Measurements from ENCODE around the gene FGD5.

Gene FGD5

DNA sequence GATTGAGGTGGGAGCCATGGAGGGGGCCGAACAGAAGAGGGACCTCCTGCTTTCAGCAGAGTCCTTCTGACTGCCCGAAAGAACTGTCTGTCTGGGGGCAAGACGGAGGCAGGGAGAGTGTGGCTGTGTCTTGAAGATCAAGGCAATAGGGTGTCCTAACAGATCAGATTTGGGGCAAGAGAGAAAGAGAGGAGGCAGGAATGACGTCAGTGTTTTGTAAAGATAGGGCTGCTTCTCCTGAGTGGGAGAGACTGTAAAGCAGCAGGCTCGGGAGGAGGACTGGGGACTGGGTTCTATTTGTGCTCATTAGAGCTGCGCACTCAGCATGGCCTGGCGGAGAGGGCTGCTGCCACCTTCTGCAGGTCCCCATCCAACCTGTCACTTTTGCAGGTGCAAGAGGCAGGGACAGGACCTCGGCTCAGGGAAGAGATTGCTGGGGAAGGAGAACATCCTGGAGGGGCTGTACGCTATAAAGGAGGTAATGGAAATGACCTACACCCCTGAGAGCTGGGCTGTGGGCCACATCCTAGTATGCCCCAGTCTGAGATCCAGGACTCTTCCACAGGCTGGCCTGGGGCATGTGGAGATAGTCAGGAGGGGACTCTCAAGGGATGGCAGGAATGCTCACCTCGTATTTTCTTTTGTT lies 29.0 kb upstream of the FGD5 start:
- no peak for DNase-seq

DNA sequence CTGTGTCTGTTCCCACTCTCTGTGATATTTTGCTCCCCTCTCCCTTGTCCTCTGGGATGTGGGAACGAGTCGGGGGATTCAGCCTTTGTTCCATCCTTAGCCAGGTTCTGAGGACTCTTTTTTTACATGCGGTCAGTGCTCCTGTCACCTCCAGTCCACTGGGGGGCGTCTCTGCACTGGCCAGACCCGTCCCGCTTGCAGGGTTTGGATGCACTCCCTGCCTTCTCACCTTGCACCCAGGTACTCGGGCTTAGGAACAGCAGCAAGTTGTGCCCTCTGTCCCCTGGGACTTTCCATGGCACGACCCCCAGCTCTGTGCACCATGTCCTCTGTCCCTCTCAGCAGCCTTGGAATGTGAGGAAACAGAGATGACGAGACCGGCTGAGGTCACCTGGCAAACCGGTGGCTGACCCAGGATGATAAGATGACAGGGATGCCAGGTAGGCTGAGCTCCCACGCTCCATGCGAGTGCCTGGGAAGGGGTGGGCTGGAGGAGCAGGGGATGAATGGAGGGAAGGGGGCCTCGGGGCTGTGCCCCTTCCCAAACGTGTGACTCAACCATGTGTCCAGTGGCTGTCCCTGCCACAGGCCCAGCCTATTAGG lies 27.3 kb upstream of the FGD5 start:
- no peak for DNase-seq

DNA sequence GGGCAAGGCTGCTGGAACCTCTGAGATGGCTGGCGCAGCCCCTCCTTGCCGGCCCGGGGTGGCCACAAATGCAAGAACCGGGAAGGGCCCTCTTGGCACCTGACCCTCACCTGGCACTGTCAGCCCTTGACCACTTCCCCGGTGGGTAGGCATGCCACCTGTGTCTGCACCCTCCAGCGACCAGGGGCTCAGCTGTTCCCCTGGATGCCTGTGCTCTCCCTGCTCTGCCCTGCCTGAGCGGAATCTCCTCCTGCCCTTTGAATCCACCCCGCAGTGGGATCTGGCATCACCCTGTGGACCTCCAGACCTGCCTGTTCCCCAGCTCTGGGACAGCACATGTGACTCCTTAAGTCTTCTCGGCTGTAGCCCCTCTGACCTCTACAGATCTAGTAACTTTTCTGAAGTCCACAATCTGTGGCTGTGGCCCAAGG lies 26.1 kb upstream of the FGD5 start:
- DNase-seq, result no peak

DNA sequence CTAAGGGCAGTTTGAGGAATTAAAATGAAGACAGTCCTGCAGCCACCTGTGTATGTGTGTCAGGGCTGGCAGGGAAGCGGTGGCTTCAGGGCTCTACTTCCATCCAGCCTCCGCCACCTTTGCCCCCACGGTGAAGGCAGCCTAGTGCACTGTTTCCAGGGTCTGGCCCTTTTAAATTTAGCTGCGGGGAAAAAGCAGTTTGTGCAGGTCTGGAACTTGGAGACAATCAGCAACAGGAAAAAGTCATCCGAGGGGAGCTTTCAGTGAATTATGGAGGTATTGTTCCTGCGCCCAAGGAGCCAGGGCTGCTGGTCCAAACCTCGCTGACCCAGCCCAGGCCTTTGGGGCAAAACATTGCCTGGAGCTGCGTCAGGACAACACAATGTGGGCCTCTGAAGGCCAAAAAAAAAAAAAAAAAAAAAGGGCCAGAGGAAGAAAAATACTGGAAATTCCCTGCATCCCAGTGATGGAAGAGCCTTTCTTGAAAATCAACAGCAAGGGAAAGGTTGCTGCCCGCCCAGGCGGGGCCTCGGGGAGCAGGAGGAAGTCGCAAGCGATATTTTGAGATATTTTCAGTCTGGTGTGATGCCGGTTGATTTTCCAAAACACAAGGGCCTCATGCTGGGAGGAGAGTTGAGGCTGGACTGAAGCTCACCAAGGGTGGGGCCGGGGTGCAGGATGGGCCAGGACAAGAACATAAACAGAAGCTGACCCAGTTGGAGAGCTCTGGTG lies 25.5 kb upstream of the FGD5 start:
- no peak for DNase-seq

DNA sequence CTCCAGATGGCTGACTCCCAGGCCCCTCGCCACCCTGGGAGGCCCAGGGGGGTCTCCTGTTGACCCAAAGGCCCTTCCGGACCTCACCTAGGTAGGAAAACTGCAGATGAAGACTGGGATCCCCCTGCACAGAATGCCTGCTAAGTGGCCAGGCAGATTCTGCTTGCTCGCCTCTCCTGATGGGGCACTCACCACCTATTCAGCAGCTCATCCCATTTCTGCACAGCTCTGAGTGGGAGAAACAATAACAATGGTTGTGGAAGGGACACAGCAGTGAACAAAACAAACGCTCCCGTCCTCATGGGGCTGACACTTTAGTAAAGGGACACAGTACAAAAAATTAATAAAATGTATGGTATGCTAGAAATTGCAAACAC lies 24.9 kb upstream of the FGD5 start:
- no peak for DNase-seq

DNA sequence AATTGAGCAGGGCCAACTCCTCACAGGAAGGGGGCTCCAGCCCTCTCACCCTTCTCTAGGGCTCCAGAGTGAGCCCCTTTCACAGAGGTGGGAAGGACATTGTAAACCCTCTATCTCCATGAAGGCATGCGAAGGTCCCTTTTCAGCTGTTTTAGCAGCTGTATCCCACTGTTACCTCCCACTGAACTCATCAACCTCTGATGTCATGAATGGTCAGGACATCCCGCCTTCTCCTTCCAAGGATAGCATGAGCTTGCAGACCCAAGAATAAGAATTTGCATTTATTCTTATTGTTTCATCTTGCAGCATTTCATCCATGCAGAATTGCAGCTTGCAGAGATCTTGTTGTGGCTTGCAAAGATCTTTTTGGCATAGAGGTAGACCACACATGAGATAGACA lies 24.3 kb upstream of the FGD5 start:
- no peak for DNase-seq

DNA sequence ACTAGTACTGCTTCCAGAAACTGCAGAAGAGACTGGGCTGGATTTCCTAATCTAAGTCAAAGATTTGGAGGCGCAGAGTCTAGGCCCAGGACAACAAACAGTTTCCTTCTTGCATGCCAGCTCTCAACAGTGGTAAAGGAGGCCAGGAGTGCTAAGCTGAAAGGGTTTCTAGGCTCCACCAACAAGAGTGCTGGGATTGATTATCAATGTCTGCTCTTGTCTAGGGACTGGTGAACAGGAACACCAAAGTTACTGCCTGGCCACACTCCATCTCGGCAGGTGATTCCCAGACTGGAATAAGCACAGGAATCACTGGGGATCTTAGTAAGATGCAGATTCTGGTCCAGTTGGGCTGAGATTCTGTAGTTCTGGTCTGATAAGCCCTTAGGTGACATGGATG lies 22.8 kb upstream of the FGD5 start:
- no peak for DNase-seq

DNA sequence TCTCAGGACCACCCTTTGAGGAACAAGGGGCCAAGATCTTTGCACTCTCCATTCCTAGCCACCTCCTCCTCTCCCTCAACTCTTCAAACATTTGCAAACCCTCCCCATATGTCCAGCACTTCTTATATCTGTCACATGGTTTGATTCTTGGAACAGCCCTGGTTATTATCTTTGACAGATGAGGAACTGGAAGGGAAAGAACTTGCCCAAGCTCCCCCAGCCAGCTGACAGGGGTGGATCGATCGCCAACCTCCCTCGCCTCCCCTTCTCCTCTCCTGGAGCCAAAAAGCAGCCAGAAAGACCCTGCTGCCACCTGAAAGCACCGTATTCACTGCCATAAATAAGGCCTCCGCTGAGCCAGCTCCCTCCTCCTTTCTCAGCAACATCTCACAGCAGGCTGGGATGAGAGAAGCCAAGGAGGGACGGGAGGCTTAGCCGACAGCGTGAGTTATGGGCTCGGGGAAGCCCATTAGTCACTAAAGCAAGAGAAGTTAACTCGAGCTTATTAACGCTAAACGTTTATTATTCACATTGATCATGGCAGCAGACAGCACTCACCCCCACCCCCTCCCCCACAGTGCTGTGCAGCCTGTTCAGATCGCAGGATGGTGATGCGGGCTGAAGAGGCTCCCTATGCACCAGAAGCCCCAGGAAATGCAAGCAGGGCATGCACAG lies 22.2 kb upstream of the FGD5 start:
- no peak for DNase-seq

DNA sequence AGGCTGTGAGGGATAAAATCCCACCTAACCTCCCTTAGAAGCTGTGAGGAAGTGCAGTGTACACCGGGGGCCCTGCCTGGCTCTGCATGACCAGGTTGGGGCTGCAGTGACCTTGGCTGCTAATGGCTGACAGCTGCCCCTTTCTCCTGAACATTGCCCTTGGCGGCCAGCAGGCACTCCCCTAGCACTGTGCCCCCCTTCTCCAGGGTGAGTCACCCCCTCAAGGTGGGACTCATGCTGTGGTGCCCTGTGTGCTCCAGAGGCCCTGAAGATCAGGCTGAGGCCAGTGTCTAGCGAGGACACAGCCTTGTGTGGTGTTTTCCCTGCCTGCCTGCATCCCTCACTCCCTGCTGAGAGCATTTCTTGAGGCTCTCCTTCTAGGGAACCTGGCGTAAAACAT lies 21.0 kb upstream of the FGD5 start:
- DNase-seq, result no peak

DNA sequence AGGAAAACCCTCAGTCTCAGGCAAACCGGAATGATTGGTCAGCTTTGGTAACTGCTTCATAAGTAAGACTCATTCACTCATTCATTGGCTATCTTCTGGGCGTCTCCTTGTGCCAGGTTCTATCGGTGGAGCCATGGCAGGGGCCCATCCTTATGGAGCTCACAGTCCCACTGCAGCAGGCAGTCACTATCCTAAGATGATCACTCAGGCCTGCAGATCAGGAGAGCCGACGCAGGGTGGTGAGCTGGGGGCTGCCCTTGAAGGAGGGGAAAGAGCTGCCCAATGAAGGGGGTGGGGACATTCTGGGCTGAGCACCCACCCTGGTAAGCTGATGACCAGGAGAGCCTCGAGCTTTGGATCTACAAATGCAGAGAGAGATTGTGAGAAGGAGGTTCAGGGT lies 20.5 kb upstream of the FGD5 start:
- no peak for DNase-seq

DNA sequence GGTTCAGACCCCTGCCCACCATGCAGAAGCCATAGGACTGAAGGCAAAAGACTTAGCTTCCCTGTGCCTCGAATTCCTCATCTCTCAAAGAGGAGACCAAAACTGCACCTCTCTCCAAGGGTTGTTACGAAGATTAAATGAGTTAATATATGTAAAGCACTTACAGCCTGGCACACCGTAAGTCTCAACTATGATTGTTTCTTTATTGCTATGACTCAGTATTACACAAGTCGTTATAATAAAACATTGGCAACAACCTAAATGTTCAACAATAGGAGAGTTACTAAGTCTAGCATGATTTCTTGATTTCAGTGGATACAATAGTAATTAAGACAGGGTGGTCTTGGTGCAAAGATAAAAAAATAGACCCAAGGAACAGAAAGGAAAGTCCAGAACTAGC lies 19.6 kb upstream of the FGD5 start:
- no peak for DNase-seq

DNA sequence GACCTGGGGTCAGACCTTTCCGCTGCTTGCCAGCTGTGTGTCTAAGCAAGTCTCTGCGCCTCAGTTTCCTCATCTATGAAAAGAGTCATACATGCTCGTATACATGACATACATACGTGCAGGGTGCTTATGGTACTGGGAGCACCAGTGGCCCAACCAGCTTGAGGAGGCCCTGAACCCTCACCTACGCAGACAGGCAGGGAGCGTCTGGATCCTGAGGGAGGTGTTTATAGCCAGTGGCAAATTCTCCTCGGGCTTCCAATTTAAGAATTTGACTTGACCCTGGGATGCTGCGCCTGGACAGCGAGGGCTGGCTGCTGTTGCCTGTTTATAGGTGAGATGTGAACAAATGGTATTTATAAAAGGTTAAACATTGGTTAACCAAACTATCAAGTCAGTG lies 17.7 kb upstream of the FGD5 start:
- no peak for DNase-seq

DNA sequence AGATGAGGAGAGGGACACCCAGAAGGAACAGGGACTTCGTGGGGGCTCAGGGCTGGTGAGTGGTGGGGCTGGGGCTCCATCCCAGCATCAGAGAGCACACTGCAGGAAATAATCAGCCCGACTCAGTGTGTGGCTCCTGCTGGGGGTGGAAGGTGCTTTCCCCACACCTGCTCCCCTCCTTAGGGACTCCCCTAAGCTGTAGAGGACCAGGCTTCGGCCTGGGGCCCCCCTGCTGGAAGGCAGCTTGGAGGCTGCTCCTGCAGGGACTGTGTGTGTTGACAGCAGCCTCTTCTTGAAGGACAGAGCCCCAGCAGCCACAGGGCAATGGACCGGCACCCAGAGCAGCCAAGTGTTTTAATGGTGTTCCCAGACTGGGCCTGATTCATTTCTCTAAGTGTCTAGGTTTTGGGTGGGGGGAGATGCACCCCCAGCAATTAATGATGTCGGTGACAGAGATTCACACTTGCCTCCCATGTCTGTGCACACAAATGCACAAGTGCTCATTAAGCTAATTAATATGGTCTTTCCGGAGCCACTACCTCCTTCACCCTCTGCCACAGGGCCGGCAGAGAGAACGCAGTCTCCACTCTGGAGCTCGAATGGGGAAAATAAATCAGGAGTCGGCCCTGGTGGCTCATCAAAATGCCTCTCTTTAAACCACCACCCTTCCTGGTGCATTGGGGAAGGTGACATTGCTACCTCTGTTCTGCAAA lies 16.9 kb upstream of the FGD5 start:
- no peak for DNase-seq

DNA sequence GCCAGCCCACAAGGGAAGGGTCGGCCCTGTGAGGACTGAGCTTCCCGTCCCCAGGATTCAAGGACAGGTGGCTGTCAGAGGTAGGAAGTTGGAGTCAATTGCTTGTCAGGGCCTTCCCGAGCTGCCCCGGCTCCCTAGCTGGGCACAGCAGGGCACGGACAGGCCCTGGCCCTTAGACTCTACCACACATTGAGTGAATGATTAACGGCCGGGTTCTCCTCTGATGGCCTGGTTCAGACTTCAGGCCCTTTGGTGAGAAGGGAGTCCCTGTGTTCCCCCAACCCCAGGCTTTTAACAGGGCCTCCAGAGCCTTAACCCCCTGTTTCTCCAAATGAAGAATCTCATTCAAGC lies 16.4 kb upstream of the FGD5 start:
- DNase-seq, result no peak

DNA sequence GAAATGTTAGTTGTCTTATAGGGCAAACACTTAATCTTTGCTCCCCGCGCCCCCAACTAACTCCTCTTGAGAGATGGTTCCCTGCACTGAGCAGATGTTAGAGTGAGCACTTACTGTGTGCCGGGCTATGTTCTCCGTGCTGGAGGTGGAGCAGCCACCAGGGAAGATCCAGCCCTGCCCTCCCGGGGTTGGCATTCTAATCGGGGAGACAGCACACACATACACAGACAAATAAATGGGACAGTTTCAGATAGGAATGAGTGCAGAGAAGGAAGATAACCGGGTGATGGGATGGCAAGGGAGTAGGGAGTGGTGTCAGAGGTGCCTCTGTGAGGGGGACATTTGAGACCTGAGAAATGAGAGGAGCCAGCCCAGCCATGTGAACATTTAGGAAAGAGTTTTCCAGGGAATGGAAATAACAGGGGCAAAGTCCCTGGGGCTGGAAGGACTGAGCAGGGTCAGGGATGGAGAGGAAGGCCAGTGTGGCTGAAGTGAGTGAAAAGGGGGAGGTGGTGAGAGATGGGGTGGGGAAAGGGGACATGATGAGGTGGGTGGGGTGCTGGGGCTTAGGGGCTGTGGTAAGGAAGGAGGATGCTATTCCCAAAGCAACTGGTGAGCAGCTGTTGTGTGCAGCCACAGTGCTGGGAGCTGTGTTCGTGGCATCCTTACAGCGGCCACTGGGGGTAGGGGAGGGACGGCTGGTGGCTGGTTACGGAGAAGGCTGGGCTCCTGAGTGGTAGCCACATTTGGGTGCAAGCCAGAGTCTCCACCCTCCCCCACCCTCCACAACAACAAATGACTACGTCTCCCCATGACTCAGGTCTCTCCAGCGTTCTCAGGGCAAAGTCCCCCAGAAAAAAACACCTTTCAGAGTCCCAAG lies 15.4 kb upstream of the FGD5 start:
- DNase-seq, result no peak

DNA sequence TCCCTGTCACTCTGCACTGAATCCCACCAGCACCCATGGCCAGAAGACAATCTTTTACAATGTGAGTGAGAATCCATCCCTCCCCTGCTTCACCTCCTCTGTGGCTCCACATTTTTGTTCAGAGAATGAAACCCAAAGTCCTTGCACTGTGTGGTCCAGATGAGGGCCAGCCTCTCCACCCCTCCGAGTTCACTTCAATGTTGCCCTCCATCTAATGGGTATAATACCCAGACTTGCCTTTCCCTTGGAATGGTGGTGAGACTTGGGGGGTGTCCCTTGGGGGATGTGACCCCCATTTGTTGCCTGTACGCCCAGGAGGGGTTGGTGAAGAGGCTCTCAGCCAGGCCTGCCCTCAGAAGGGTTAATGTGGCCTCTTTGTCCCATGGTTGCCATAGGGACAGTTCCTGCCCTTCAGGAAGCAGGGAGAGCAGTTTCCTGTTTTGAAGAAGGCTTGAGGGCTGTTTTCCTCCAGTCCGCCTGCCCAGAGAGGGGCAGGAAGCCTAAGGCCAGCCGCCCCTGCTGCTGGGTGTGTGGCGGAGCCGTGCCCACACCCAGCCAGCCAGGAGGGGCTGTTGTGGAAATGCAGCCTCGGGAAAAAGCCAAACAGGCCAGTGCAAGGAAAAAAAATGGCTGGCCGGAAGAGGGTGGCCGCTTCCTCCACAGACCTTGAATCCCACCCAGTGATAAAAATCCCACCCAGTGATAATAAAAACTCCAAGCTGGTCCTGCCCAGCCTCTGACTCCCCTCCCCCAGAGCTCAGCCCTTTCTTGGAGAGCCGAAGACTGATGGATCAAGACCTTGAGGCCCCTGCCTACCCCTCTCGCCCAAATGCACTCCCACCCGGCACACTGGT lies 14.6 kb upstream of the FGD5 start:
- DNase-seq, result no peak

DNA sequence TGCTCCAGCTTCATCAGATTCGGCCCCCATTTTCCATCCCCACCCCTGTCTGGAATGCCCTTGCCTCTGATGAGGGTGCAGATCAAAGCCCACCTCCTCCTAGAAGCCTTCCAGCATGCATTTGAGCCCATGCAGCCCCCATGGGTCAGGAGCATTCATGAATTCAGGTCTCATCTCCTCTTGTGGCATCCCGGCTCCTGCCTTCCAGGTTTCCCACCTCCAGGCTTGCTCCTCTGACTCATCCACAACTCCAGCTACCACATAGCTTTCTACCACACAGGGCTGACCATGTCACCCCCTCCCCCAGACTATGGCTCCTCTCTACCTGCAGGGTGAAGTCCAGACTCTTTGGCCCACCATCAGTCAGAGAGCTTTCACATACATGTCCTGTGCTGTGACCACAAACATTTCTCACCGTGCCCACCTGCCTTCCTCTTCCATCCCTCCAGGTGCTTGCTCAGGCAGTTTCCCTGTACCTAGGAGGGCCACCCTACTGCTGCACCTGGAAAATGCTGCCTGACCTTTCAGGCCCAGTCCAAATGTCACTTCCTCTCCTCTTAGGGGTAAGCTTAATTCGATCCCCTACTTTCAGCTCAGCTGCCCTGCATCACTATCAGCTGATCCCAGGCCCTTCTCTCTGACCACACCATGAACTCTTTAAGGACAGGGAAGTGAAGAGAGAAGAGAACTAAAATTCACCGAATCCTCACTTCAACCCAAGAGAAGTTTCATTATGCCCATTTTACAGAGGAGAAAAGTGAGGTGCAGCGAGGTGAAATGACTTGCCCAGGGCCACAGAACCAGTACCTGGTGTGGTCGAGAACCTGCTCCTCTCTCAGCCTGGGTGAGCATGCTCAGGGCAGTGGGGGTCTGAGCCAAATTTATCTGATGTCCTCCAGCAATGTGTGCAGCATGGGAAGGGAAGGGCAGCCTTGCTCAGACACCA lies 13.7 kb upstream of the FGD5 start:
- no peak for DNase-seq

DNA sequence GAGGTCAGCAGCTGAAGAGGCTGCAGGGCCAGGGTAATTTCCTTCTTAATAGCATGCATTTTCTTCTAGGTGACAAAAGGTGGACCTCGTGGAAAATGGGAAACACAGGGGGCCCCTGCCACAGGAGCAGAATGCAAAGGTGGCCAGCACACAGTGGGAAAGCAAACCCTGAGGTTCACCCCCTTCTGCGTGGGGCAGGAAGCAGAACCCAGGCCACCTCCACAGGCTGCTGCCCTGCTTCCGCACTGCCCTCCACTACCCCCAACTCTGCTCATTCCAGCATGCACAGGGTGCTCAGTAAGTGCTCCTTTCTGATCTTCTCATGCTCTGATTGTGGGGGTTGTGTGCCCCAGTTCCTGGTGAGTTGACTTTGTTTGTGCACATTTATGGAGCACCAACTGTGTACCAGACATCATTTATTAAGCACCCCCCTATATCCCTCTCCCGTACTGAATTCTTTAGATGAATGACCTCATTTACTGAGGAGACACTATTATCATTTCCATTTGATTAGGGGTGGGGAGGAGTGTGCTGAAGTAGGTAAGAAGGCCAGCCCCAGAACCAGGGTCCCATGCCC lies 12.7 kb upstream of the FGD5 start:
- no peak for DNase-seq

DNA sequence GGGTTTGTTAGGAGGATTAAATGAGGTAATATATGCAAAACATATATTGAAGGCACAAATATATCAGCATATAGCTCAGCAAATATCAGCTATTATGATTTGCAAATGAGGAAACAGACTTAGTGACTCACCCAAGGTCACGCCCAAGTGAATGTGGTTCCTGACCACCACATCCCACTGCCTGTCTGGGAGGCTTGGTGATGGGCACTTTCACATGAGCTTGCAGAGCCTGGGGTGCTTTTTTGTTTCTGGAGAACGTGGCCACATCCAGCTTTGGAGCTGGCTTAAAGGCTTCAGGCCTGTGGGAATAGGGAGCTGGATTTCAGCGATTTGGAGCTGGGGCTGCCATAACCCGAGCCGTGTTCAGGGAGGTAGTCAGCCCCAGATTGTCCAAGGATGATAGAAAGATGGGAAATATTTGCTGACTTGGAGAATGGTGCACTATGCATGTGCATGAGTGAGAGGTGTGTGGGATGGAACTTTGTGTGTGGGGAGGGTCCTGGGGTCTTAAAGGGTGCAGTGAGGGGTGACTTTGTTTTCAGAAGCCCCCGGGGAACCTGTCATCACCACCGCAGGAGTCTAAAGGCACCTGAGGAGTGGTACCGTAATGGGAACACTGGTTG lies 12.0 kb upstream of the FGD5 start:
- no peak for DNase-seq

Measured in cerebellar nuclear complex (tissue), 1 donor.